IPS-NIHi11 (cell line): Measurements from ENCODE around the gene UNC5C.
A peak's percentile ranks its signal among the peaks of the same experiment; 100 is the strongest.

Source experiments
- DNase-seq: peaks from one replicate; pipeline ENCODE4 v3.0.0; 2012; ENCODE audit warnings: mixed read lengths, low spot score

UNC5C gene

DNA sequence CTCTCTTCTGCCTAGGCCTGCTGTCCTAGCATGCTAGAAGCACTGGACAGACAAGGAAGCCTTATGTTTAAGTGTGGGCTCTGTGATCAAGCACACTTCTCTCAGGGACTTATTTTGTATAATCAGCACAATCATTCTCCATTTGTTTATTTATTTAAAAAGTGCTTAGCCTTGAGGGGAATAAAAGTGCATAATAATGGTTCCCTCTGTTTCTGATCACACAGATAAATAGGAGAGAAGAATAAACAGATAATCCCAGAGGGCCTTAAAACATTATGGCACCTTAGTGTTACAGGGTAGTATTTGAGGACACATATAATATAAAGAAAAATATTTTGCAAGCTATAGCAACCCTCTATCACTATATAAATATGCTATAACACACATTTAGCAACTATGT, 146.5 kb downstream of the UNC5C start:
- no peak for DNase-seq

DNA sequence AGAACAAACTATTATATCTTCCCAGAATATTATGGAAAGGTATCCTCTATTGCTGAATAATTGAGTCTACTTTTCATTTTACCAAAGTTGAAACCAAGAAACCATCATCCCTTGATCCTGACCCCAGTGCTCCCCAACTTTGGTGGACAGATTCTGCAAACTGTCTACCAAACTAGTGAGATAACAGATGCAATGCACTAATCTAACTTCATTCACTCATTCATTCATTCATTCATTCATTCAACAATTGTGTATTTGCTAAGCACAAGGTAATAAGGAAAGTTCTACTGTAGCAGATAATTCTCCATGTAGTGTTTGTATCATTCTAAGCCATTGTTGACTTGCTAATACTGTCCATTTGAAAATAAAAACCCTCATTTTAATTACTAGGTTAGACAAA, 150.6 kb downstream of the UNC5C start:
- no peak for DNase-seq

DNA sequence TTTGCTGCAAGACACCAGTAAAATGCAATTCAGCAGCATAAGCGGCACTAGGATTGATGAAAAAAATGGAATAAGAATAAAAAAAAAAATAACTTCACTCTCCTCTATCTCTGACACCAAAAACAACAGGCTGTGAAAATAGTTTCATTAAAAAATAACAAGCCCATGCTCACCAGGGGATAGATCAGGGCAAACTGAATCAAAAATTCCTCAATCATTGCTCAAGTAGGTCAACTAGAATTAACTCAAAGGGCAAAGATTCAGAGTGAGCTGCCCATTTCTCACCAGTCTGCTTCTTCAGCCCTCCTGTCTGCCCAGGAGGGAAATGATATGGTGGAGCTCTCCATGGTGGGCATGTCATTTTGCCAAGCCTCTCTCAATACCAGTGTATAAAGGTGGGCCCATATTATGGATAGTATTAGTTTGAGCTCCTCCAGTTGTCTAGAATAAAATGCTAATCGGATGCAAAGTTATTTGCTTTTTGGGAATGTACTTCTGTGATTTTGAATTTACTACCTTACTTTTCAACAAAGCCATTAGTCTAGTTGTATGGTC, 153.9 kb downstream of the UNC5C start:
- no peak for DNase-seq

DNA sequence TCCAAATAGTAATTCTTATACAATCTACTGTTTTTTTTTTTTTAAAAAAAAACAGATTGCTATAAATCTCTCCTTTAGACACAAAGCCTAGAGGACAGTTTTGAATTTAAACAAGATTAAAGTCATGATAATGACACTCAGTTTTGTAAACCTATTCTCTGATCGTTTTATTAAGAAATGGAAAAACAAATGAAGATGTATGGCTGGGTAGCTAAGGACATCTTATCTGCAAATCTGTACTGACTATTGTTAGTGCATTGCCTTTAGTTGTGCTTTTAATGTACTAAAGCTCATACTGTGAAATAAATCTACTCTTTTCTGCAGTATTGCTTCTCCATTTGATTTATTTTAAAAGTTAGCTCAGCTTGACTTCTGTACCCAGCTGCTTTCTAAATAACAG, 155.0 kb downstream of the UNC5C start:
- DNase-seq, result no peak

DNA sequence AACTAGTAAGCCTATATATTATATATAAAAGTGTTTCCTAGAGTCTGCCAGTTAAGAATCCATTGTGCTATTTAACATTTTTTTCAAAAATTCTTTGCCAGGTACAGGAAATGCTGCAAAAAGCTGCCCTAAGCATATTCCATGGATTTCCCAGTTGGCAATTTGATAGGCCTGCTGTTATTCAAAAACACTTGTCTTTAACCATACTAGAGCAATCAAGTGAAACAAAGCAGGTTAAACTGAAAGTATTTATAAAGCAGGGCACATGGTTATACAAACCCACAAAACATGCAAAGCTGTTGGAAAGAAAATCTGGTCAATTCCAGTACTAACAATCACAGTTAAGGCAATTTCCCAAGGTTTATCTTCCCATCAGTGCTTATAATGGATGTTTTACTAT, 159.9 kb downstream of the UNC5C start:
- DNase-seq, result no peak

DNA sequence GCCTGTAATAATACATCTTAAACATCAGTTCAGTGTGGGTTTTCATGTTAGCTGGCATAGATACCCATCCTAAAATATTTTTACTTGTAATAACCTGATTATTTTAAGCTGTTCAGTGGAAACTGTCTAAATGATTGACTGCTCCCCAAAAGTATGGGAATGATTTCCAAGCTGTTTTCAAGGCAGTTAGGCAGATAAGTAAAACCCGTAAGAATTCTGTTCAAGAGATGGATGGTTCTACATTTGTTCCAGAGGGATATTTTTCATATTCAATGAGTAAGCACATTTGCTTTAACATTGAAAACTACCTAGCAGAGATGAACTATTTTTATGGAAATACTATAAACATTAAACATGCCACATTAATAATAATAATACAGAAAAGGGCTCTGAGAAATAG, 161.1 kb downstream of the UNC5C start:
- DNase-seq, result no peak

DNA sequence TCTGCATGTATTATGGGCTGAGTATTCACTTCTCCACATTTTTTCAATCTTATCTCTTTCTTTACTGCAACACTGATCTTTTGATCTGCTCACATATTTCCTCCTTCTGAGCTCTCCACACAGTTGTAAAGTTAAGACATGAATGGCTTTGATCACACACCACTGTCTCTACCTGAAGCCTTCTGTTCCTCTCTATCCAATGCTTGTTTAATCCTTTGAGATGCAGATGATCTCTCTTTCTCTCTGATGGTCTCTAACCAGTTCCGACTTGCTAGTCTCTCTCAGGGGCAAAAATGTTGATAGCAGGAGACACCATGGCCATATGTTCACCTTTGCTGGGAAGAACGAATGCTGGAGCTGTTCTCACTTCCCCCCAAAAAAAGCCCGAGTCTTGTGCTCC, 162.4 kb downstream of the UNC5C start:
- peak; percentile 12 for DNase-seq

DNA sequence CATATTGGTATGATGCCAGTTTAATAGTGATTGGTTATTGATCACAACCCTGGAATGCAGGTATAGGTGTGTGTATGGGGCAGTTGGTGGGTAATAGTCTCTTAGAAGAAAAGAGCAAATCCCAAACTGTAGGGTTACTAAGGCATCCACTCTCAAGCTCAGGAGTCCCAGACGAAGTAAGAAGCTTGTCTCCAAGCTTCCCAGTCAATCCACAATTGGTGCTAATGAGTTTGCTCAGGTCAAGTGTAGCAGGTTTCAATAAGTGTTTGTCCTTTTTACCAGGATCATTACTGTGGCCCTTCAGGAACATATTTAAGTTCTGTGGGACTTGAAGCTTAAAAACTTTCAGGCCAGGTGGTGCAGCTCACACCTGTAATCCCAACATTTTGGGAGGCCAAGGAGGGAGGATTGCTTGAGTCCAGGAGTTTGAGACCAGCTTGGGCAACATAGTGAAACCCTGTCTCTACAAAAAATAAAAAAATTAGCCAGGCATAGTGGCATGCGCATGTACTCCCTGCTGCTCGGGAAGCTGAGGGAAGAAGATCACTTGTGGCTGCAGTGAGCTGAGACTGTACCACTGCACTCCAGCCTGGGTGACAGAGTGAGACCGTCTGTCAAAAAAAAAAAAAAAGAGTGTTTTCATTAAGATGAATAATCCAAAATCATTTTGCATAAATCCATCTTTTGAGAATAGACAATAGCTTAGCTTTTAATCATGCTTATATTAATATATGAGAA, 166.8 kb downstream of the UNC5C start:
- DNase-seq, result no peak

DNA sequence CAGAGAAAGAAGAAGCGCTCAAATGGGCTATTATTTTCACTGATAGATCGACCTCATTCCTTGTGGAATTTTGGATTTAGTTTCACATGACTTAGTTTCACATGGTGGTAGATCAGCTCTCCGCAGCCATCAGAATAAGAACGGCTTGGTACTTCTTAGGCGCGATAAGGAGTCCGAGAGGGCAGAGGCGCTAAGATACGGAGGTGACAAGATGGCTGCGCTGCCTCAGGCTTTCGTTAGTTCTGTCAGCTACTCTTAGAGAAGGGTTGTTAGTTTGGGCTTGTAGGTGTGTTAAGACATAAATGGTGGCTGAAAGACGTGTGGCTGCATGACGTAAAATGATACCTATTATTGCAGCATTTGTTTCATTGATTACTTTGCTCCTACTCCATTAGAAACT, 169.1 kb downstream of the UNC5C start:
- DNase-seq, result no peak

DNA sequence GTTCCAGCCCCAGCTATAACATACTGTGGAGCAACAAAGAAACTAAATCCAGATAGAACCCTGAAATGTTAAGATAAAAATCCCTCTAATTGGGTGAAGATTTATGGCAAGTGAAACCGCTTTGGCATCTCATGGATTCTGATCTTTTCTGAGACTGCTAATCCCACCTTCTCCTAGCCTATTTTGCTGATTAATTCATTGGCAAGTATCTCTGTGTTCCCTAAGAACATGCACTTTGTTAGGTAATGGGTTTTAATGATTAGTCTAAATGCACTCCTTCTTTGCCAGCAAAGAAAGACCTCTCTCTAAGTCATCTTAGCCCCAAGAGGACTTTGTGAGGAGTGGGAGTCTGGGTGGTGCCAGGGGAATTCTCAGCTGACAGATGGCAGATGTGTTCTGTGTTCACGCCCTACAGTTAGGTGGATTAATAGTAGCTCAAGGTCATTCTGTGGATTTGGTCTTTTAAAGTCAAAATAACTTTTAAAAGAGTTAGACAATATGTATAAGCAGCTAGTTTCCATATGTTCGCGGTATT, 171.3 kb downstream of the UNC5C start:
- no peak for DNase-seq

DNA sequence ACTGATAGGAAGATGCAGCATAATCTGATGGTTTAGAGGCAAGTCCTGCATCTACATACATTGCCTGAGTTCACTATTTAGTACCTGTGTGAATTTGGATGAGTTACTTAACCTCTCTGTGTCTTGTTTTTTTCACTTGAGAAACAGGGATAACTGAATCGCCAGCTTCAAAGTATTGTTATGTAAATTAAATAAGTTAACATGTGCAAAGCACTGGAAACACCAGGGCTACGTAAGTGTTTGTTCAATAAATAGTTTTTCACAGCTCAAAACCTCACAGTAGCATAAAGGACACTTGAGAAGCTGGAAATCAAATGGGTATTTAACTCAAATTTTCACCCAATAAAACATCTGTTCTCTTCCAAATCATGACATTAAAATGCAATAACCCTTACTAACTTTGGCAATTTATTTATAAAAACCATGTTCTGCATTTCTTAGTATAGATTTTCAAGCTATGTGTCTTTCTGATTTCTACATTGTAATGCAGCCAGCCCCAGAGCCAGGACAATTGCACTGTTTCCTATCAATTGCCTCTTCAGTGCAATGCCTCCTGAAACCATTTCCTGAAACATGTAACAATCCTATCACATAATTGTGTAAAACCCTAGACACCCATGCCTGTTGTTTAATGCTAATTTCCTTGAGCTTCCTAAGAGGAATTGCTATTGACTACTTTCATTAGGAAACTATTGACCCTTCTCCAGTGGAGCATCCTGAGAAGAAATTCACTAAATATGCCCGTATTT, 177.1 kb downstream of the UNC5C start:
- DNase-seq, result no peak

DNA sequence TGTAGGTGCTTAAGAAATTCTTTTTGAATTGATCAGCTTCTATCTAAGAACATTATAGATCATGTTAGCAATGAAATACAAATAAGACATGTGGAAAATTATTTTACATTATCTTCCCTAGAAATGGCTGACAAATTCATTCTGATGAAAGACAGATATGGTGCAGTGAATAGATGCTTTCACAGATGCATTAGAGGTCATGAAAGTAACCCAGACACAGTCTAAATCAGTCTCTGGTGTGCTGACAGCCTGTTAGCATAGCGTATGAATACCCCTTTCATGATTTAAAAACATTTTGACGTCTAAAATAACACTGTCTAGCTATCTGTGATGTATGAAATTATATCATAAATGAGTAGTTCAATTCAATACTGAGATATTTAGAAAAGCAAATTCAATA, 180.9 kb downstream of the UNC5C start:
- no peak for DNase-seq

DNA sequence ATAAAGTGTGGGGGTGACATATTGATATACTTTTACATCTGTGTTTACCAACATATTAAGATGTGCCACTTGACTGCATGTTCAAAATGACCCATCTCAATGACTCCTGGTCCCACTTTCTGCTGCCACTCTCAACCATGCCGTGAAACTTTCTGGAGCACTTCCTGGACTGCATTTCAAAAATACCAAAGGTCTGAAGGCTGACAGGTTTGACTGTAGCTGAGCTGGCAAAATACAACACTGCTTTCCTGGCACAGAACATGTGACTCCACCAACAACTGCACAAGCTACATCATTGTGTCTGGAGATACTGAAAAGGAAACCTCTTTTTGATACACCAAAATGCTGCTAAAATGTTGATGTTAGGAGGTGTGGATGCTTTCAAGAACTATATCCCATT, 184.8 kb downstream of the UNC5C start:
- DNase-seq, result no peak

DNA sequence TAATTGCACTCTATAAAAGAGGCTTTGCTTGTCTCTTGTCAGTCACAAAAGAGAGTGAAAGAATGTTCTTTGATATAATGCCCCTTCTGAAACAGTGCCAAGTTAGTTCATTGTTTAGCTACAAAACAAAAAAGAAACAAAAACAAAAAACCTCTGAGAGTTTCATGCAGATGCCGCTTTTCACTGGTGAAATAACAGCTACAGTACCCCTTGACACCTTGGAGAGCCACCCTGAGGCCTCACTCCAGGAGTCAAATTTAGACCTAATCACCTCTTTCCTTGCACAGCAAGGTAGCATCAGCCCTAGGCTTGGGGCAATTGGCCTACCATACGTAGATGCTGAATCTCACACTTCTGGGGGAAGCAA, 185.2 kb downstream of the UNC5C start:
- no peak for DNase-seq

DNA sequence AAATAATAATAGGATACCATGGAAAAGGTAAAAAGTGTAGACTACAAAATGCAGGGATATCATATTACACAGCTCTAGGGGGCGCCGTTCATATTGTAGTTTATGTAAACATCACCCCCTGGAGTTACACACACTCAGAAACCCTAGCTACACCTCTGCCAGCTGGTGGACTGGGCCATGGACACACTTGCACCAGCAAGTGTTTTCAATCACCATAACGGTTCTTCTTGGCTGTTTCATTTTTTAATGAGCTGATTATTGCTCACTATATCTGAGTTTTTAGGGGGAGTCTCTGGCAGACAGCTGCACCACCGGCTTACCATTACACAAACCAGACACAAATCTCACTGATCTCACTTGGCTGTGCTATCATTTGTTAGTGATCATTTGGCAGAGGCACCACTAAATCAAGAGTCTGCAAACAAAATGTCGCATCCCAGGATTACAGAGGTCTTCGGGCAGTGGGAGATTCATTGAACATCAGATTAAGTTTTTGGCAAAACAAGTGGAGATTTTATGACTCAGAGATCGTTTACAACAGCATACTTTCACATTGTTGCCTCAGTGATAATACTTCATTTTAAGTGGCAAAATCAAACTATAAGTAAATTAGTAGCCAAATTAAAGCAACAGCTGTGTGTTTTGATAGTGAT, 185.7 kb downstream of the UNC5C start:
- peak; percentile 25 for DNase-seq

DNA sequence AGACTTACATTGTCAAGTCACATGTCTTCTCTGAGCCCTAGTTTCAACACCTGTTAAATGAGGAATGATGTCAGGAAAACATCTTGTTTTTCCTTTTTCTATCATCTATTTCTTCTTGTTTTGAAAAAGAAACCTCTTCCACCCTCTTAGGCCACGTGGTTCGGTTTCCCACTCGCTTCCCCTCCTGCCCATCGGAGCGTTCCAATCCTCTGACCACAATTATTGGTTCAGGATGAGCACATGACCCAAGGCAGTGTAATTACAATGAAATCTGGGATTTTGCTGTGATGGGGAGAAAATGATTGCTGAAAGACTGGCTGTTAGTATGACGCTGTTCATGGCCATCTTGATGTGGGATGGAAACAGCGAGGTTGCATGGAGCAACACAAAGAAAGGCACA, 186.7 kb downstream of the UNC5C start:
- no peak for DNase-seq

DNA sequence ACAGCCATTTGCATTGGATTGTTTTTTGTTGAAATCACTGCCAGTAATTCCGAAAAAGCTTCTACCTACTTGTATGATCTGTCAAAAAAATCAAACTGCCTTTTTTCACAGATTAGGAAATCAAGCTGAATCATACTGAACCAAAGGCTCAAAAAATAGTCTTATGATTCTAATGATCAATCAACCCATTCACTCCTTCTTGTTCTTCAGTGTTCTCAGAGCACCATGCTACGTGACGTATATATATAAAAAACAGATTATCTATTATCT, 187.1 kb downstream of the UNC5C start:
- no peak for DNase-seq

DNA sequence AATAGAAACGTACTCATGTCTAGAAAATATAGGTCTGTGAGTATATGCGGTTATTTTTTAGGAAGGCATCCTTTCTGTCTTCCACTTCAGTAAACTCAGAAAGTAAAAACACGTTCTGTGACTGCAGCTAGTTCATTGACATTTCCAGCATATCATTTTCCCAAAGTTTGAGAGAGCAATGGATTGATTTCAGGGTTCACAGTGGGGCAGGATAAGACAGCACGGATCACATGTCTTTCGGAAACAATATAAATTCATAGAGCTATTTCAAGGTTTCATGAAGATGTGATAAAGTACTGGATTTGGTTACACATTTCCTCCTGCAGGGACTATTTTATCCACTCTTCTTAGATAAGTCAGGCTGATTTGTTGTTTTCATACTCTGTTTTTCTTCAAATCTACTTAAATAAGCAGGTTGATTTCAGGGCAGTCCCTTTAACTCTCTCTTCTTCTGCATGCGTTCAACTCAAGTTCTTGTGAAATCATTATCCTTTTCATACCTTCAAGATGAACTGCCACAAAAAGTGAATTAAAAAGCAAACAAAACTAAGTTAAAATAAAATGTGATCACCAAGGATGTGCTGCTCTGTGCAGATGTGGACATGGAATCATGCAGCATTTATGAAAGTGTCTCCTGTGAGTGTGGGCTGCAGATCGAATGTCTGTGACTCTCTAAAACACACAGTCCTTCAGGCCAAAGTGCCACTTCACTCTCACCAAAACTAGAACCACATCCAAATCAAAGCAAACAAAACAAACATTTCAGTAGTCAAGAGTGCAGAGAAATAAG, 187.7 kb downstream of the UNC5C start:
- no peak for DNase-seq

DNA sequence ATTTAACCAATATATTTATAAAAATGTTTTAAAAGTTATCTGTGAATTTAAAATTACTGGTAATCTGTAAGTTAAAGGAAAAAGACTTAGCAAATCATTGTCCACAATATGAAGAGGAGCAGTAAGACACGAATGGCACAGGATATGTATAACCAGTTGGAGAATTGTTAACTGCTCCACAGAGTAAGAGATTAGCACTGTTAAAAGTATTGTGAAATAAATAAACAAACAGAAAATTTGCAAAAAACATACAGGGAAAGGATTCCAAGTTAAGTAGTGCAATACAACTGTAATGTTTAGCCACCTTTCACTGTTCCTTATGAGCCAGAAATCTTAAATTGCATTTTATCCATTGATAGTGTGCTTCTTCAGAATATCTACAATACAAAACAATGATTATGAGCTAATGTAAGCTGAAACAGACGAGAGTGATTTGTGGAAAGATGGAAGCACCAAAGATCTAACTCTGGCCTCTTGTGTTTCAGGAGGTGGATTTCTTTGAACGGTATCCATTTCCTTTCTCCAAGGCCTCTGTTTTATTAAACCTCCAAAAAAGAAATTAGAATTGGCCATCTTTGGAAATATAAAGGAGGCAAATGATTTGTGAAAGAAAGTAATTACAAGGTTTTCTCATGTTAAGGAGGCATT, 188.4 kb downstream of the UNC5C start:
- DNase-seq, result no peak

DNA sequence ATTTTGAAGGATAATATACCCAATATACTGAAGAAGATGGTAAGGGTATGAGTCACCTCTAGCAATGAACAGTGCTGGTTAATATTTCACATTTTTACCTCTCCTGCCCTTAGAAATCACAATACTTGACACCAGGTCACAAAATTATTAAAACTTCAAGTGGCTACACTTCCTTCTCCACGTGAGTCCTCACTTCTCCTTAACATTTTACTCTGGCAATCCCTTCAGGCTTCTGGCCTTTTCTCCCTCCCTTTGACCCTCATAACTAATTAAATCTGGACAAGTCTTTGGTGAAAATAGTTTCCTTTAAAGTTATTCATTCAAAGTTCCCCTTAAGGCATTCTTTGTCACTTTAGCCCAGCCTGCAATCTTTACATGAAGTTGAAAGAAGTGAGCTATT, 190.4 kb downstream of the UNC5C start:
- no peak for DNase-seq

DNA sequence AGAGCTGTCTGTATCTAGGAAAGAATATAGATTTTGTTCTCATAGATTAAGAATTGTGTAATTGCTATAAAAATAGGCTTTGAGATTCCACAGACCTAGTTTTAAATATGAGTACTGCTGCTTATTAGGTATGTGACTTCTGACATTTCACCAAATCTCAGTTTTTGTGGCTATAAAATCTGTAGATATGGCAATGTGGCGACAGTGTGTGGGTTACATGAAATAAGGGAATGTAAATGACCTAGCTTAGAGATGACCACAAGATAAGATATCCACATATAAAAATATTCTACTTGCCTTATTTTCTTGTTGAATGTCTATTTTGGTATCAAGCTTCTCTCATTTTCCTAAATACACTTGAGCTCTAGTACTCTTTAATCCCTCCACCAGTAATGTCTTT, 193.8 kb downstream of the UNC5C start:
- no peak for DNase-seq

DNA sequence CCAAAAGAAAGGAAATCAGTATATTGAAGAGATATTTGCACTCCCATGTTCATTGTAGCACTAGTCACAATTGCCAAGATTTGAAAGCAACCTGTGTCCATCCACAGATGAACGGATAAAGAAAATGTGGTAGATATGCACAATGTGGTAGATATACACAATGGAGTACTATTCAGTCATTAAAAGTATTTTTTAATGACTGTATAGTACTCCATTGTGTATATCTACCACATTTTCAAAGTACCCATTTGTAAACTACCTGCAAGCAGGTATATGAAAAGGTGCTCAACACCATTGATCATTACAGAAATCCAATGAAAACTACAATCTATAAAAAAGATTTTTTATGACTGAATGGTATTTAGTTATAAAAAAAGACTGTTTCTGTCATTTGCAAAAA, 200.4 kb downstream of the UNC5C start:
- DNase-seq, result no peak
